Lower lobe of right lung (tissue), 2 donors: ENCODE data around the gene DUSP2. TPM values are rescaled to one million over a fixed set of nuclear protein-coding genes. Genes with fewer than 3 reads are reported as not detected.

Experiments used
- ATAC-seq, 2 donors: fragments of 200-7000 bp; cut with Tn5 transposase; one replicate each; pipeline ENCODE4 v1.9.1; 2020 to 2022; ENCODE audit warnings: mild to moderate bottlenecking in 2 of 2, moderate library complexity in 2 of 2
- DNase-seq: peaks from one replicate; pipeline ENCODE4 v3.0.0-alpha.2; 2020
- H3K27ac ChIP-seq: fragments of 200-600 bp; one replicate; pipeline ENCODE4 v1.8.0; 2022
- H3K27me3 ChIP-seq: fragments of 200-600 bp; one replicate; pipeline ENCODE4 v1.8.0; 2022; ENCODE audit warnings: low read depth
- H3K36me3 ChIP-seq: fragments of 200-600 bp; one replicate; pipeline ENCODE4 v1.8.0; 2022; ENCODE audit warnings: mild to moderate bottlenecking
- H3K4me1 ChIP-seq: fragments of 200-600 bp; one replicate; pipeline ENCODE4 v1.8.0; 2022
- H3K4me3 ChIP-seq: fragments of 200-600 bp; one replicate; pipeline ENCODE4 v1.8.0; 2022; ENCODE audit warnings: mild to moderate bottlenecking
- H3K9me3 ChIP-seq: fragments of 200-600 bp; one replicate; pipeline ENCODE4 v1.8.0; 2022
- intact Hi-C: fragments of 100-400 bp; cut with DNase I; formaldehyde crosslinking; loops from one replicate; pipeline ENCODE4 v1.11.0; 2022
- total RNA-seq: library from RNA; stranded (reverse); fragmentation: NEBNext Ultra II Directional; extraction: Animal tissue kit (Norgen Biotek cat#: 25700); gene quantifications from one replicate; pipeline ENCODE4 v1.2.1, GENCODE V29; 2021
- TF ChIP-seq, protein P1 (sequence below): fragments of 200-600 bp; IDR thresholded peaks from one replicate; pipeline ENCODE4 v1.8.0; 2022; ENCODE audit warnings: antibody characterized with exemption, mild to moderate bottlenecking
- donor health status: DM: no; HTN: yes; CAD: no; lungs with severe emphysema.

The DUSP2 gene
- total RNA-seq, 1 donor from 2014 or later, result 5.5 TPM

DNA sequence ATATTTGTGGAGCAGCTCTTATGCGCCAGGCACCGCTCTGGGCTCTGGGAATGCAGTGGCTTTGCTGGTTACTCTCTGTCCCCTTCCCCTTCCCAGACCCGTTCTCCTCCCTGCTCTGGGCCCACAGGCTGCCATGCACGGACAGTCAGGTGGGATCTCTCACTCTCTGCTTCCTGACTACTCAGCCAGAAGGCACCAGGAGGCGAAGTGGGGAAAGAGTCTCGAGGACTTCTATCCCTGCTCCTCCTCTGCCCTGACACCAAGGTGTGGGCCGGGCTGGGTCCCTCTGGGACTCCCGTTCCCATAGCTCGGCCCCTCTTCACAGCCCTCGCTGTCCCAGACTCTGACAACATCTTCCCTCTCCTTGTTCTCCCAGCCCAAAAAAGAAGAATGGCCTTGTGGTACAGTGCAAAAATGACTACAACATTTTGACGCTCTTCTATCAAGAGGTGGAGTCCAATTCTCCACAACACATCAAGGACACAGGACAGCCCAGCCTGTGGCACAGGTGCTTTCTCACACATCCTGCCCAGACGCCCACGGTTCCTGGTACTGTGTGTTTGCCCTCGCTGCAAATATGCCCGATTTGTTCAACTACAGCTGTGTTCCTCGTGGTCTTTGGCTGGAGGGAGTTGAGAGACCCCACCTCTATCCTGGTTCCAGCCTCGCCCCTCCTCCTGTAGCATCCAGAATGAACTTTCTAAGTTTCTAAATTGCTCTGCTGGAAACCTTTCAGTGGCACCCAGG, 14.0 kb upstream of the DUSP2 start:
- Histone ChIP-seq H3K4me1 (no peaks in the 10 kb centered on the region), H3K27me3 (peaks cover 6% of the 10 kb centered on the region), H3K9me3 (no peaks in the 10 kb centered on the region), H3K4me3 (no peak overlapping the region), H3K27ac (no peak overlapping the region), H3K36me3 (no peaks in the 10 kb centered on the region)
- DNase-seq, result no peak
- no peak for ATAC-seq
- TF ChIP-seq, protein P1, sequence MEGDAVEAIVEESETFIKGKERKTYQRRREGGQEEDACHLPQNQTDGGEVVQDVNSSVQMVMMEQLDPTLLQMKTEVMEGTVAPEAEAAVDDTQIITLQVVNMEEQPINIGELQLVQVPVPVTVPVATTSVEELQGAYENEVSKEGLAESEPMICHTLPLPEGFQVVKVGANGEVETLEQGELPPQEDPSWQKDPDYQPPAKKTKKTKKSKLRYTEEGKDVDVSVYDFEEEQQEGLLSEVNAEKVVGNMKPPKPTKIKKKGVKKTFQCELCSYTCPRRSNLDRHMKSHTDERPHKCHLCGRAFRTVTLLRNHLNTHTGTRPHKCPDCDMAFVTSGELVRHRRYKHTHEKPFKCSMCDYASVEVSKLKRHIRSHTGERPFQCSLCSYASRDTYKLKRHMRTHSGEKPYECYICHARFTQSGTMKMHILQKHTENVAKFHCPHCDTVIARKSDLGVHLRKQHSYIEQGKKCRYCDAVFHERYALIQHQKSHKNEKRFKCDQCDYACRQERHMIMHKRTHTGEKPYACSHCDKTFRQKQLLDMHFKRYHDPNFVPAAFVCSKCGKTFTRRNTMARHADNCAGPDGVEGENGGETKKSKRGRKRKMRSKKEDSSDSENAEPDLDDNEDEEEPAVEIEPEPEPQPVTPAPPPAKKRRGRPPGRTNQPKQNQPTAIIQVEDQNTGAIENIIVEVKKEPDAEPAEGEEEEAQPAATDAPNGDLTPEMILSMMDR, result no peak
- intact Hi-C loops, result no loop called here

DNA sequence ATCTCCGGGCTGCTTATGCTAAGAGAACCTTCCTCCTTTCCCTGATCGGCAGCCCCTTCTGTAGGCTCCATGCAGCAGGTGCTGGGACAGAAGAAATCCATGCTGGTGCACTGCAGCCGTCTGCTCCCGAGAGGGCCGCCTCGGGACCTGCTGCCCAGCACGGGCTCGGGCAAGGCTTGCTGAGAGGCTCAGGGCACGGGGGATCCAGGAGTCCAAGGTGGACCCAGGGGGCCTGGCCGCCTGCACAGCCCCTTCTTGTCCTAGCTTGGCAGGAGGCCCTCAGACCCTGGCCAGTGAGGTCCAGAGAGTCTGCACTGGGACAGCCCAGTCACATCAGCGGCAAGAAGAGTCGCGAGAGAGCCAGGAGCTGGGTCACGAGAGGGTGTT, 13.3 kb upstream of the DUSP2 start:
- intact Hi-C loops, result no loop called here
- Histone ChIP-seq H3K27ac (no peak overlapping the region), H3K4me3 (no peak overlapping the region), H3K27me3 (no peaks in the 10 kb centered on the region), H3K36me3 (no peaks in the 10 kb centered on the region), H3K9me3 (no peaks in the 10 kb centered on the region), H3K4me1 (no peaks in the 10 kb centered on the region)
- TF ChIP-seq, protein P1, result no peak
- DNase-seq (no peak), ATAC-seq (no peak)

DNA sequence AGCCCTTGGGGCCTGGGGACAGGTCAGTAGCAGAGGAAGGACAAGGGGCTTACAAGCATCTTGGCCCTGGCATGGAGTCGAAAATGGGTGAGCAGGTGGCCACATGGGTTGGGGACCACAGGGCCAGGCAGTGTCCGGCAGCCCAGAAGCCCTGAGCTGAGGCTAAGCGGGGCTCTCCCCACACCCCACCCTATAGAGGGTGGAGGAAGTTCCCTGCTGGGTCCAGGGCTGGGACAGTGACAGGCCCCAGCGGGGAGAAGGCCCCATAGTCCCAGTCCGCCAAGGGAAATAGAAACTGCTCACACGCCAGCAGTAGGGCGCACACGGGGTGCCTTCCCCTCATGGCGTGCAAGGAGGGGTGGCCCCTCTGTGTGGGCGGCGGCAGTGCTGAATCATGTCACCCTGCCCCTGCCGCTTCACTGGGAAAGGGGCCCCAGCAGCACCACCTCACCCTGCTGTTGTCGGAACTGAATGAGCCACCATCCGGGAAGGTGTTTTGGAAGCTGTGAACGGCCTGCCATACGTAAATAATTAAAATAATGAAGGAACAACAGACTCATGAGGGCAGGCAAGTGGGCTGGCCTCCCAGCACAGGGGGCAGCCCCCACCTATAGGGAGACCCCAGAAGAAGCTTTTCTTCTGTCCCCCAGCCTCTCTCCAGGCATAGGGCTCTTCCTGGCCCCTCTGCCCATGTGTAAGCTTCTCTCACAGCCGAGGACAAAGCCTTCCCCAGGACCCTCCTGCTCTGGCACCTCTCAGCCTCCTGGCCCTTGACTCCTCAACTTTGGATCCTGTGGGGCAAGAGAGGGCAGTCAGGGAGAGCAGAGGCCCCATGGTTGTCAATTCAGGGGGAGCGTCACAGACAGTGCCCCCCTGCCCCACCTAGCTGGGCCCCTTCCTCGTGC, 12.7 kb upstream of the DUSP2 start:
- Histone ChIP-seq H3K9me3 (no peaks in the 10 kb centered on the region), H3K4me1 (no peaks in the 10 kb centered on the region), H3K27ac (no peak overlapping the region), H3K27me3 (no peaks in the 10 kb centered on the region), H3K36me3 (no peaks in the 10 kb centered on the region), H3K4me3 (no peak overlapping the region)
- intact Hi-C loops, result no loop called here
- peak; percentile 38 to 48 for ATAC-seq
- peak; percentile 53 for DNase-seq
- TF ChIP-seq, protein P1, result no peak

DNA sequence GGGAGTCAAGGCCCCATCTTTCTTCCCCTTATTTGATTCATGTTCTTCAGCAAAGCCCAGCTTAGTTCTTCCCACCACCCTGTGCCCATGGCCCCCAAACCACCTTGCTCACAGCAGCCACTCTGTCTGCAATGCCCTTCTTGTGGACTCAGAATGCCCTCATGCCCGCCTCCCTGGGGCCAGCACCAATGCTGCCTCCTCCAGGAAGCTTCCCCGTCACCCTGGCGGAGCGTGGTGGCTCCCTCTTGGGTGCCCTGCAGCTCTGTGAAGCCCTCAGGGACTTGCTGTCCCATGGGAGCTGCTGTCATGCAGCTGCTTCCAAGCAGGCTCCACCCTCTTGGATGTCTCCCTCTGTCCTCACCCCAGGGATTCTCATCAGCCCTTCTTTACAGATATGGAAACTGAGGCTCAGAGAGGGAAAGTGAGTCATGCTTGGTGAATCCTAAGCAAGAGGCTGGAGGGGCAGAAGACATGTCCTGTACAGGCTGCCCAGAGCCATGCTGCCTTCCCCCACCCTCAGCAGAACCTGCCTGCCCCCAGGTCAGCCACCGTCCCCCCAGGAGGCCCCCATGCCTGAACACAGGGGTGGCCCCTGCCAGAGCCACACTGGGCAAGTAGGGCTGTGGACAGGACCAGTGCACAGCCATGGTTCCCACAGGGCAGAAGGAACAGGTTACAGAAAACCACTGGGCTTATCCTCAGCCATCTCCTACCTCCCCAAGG, 11.8 kb upstream of the DUSP2 start:
- Histone ChIP-seq H3K27me3 (no peaks in the 10 kb centered on the region), H3K4me1 (no peaks in the 10 kb centered on the region), H3K36me3 (no peaks in the 10 kb centered on the region), H3K4me3 (no peak overlapping the region), H3K27ac (no peak overlapping the region), H3K9me3 (no peaks in the 10 kb centered on the region)
- ATAC-seq (peak in 1 of 2 donors; percentile 4), DNase-seq (peak; percentile 41)
- TF ChIP-seq, protein P1, result no peak
- intact Hi-C loops, result no loop called here

DNA sequence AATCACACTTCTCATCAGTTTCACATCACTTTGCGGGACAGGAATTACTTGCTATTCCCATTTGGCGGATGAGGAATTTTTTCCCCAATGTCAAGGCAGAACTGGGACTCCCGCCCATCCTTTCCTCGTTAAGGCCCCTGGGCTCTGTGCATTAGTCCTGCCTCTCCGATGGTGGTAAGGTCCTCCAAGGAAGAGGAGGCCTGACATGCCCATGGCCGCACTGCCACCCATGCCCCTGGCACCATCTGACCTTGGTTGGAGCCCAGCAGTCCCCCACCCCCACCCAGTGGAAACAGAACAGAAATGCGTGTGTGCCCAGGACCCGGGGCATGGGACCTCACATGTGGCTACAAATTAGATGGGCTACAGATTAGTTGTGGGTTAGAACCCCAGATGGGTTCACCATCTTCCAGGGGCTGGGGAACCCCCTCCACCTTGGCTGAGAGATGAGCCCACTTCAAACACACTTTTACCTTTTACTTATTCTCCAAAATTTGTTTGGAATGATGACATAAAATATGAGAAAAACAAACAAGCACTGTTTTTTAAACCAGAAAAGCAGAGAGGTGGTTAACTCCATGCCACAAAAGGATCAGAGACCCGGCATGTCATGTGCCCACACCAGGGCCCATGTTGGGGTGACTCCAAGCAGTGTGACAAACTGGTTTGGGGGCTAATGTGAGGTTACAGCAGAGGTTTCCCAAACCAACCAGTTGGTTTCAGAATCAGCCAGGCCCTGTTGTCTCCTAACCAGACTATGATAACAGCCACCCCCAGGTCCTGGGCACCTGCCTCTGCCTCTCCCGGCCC, 11.0 kb upstream of the DUSP2 start:
- no peak for DNase-seq
- no peak for ATAC-seq
- H3K4me3 ChIP-seq, result no peak overlapping the region
- no peaks in the 10 kb centered on the region for H3K4me1 ChIP-seq
- H3K36me3 ChIP-seq, result no peaks in the 10 kb centered on the region
- no peaks in the 10 kb centered on the region for H3K27me3 ChIP-seq
- H3K27ac ChIP-seq, result no peak overlapping the region
- no peaks in the 10 kb centered on the region for H3K9me3 ChIP-seq
- intact Hi-C loops, result no loop called here
- TF ChIP-seq, protein P1, result no peak
